ENCODE measurements around the gene ING3. TPM values are rescaled to one million over a fixed set of nuclear protein-coding genes. Genes with fewer than 3 reads are reported as not detected.

ING3 gene
- total and polyA plus RNA-seq, 3 experiments from 2014 or later: 24.4 to 31.6 (median 30.7) TPM

GRCh38 chr7:120955577-120956149 is 5.1 kb downstream of the ING3 start:
- no peaks in the 10 kb centered on the region for H3K9me3 ChIP-seq (ENCODE audit: low read length)
- ChIA-PET CTCF (no interaction called here), POLR2A (no interaction called here)
- Mint-ChIP-seq H3K4me1 (peaks cover 26 to 51% (median 37%) of the 10 kb centered on the region in 3 donors), H3K27me3 (no peaks in the 10 kb centered on the region), H3K36me3 (peaks cover 0 to 76% (median 16%) of the 10 kb centered on the region in 3 donors), H3K9me3 (no peaks in the 10 kb centered on the region), H3K4me3 (no peak overlapping the region), H3K27ac (peak overlapping the region in 3 of 8 donors; percentile 23 to 36 (median 31))
- no peak overlapping the region for H3K4me3 ChIP-seq (ENCODE audit: low read length)
- DNase-seq: no peak
- no peaks in the 10 kb centered on the region for H3K27me3 ChIP-seq (ENCODE audit: insufficient read depth, low read length, poor library complexity, severe bottlenecking)
- H3K4me1 ChIP-seq (ENCODE audit: insufficient read depth, low read length): peaks cover 8% of the 10 kb centered on the region
- H3K27ac ChIP-seq (ENCODE audit: low read depth, low read length): no peak overlapping the region
- peaks cover 14% of the 10 kb centered on the region for H3K36me3 ChIP-seq (ENCODE audit: insufficient read depth, low read length)

DNA sequence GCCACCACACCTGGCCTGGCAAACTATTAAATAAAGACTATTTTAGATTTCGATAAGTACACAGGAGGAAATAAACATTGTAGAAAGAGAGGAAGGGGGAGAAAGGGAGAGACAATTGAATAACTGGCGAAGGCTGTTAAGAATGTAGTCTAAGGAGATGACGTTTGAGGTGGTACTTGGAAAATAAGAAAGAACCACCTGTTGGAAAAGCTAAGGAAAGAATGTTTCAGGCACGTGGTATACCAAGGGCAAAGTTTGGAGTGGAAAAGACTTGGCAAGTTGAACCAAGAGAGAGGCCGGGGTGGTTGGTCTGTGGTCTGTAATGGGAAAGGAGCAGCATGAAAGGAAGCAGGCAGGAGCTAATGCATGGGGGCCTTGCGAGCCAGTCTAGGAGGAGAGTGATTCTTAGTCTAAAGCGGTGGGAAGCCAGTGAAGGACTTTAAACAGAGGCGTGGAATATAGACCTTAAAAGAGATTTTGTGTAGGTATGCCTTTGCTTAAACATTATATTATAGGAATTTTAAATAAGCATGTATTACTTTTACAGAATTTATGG is 9.4 kb downstream of the ING3 start:
- Mint-ChIP-seq H3K36me3 (peaks cover 0 to 57% (median 26%) of the 10 kb centered on the region in 3 donors), H3K27me3 (no peaks in the 10 kb centered on the region), H3K27ac (peak overlapping the region in 1 of 8 donors; percentile 56), H3K9me3 (no peaks in the 10 kb centered on the region), H3K4me1 (peaks cover 33 to 54% (median 46%) of the 10 kb centered on the region in 3 donors), H3K4me3 (no peak overlapping the region)
- POLR2A ChIA-PET: no interaction called here
- no peak for DNase-seq
- no peak overlapping the region for H3K27ac ChIP-seq (ENCODE audit: low read depth, low read length)
- H3K27me3 ChIP-seq (ENCODE audit: insufficient read depth, low read length, poor library complexity, severe bottlenecking): no peaks in the 10 kb centered on the region
- H3K36me3 ChIP-seq (ENCODE audit: insufficient read depth, low read length): peaks cover 14% of the 10 kb centered on the region
- H3K4me1 ChIP-seq (ENCODE audit: insufficient read depth, low read length): no peaks in the 10 kb centered on the region
- H3K9me3 ChIP-seq (ENCODE audit: low read length): no peaks in the 10 kb centered on the region
- CTCF ChIA-PET: interaction anchor here (1.1 to 1.3 kb wide), 2 partner anchors 19 to 28 kb away, joined by 3 read pairs; no protein-coding TSS in a partner anchor
- no peak overlapping the region for H3K4me3 ChIP-seq (ENCODE audit: low read length)

- no peaks in the 10 kb centered on the region for H3K27me3 ChIP-seq (ENCODE audit: insufficient read depth, low read length, poor library complexity, severe bottlenecking)
- POLR2A ChIA-PET: no interaction called here
- no peak overlapping the region for H3K4me3 ChIP-seq (ENCODE audit: low read length)
- Mint-ChIP-seq H3K9me3 (no peaks in the 10 kb centered on the region), H3K27ac (peak overlapping the region in 1 of 8 donors; percentile 76), H3K36me3 (peaks cover 0 to 58% (median 28%) of the 10 kb centered on the region in 3 donors), H3K4me1 (peaks cover 31 to 54% (median 42%) of the 10 kb centered on the region in 3 donors), H3K27me3 (no peaks in the 10 kb centered on the region), H3K4me3 (no peak overlapping the region)
- H3K36me3 ChIP-seq (ENCODE audit: insufficient read depth, low read length): peaks cover 19% of the 10 kb centered on the region
- H3K27ac ChIP-seq (ENCODE audit: low read depth, low read length): no peak overlapping the region
- CTCF ChIA-PET: interaction anchor here (1.3 to 1.9 kb wide), 2 partner anchors 26 to 27 kb away, joined by 3 to 6 read pairs; no protein-coding TSS in a partner anchor
- no peaks in the 10 kb centered on the region for H3K4me1 ChIP-seq (ENCODE audit: insufficient read depth, low read length)
- no peak for DNase-seq
- H3K9me3 ChIP-seq (ENCODE audit: low read length): no peaks in the 10 kb centered on the region
Observed at GRCh38 chr7:120960714-120961113, 10.1 kb downstream of the ING3 start.

GRCh38 chr7:120961638-120962173 is 11.1 kb downstream of the ING3 start:
- DNase-seq: no peak
- Histone ChIP-seq H3K27ac (ENCODE audit: low read depth, low read length) (no peak overlapping the region), H3K27me3 (ENCODE audit: insufficient read depth, low read length, poor library complexity, severe bottlenecking) (no peaks in the 10 kb centered on the region), H3K36me3 (ENCODE audit: insufficient read depth, low read length) (peaks cover 17% of the 10 kb centered on the region), H3K4me3 (ENCODE audit: low read length) (no peak overlapping the region), H3K4me1 (ENCODE audit: insufficient read depth, low read length) (no peaks in the 10 kb centered on the region), H3K9me3 (ENCODE audit: low read length) (no peaks in the 10 kb centered on the region)
- Mint-ChIP-seq H3K4me1 (peaks cover 29 to 48% (median 35%) of the 10 kb centered on the region in 3 donors), H3K36me3 (peaks cover 0 to 57% (median 28%) of the 10 kb centered on the region in 3 donors), H3K27me3 (no peaks in the 10 kb centered on the region), H3K4me3 (no peak overlapping the region), H3K9me3 (no peaks in the 10 kb centered on the region), H3K27ac (peak overlapping the region in 4 of 8 donors; percentile 20 to 66 (median 42))
- CTCF ChIA-PET: interaction anchor here (1.9 kb wide), 1 partner anchor 25 kb away, joined by 6 read pairs; no protein-coding TSS in a partner anchor
- POLR2A ChIA-PET: interaction anchor here (0.7 kb wide), 1 partner anchor 11 kb away, joined by 3 read pairs; the partner anchor contains the start of gene ING3

GRCh38 chr7:120964088-120964487 is 13.5 kb downstream of the ING3 start:
- no peak overlapping the region for H3K4me3 ChIP-seq (ENCODE audit: low read length)
- no peaks in the 10 kb centered on the region for H3K4me1 ChIP-seq (ENCODE audit: insufficient read depth, low read length)
- Mint-ChIP-seq H3K9me3 (no peaks in the 10 kb centered on the region), H3K27me3 (no peaks in the 10 kb centered on the region), H3K4me1 (peaks cover 27 to 48% (median 29%) of the 10 kb centered on the region in 3 donors), H3K27ac (no peak overlapping the region), H3K4me3 (no peak overlapping the region), H3K36me3 (peaks cover 0 to 58% (median 29%) of the 10 kb centered on the region in 3 donors)
- peaks cover 30% of the 10 kb centered on the region for H3K36me3 ChIP-seq (ENCODE audit: insufficient read depth, low read length)
- no peak overlapping the region for H3K27ac ChIP-seq (ENCODE audit: low read depth, low read length)
- ChIA-PET POLR2A (interaction anchor here (1.9 kb wide), 1 partner anchor 13 kb away, joined by 4 read pairs; no protein-coding TSS in a partner anchor), CTCF (interaction anchor here (1.2 kb wide), 1 partner anchor 23 kb away, joined by 4 read pairs; no protein-coding TSS in a partner anchor)
- no peak for DNase-seq
- H3K27me3 ChIP-seq (ENCODE audit: insufficient read depth, low read length, poor library complexity, severe bottlenecking): no peaks in the 10 kb centered on the region
- H3K9me3 ChIP-seq (ENCODE audit: low read length): no peaks in the 10 kb centered on the region

DNA sequence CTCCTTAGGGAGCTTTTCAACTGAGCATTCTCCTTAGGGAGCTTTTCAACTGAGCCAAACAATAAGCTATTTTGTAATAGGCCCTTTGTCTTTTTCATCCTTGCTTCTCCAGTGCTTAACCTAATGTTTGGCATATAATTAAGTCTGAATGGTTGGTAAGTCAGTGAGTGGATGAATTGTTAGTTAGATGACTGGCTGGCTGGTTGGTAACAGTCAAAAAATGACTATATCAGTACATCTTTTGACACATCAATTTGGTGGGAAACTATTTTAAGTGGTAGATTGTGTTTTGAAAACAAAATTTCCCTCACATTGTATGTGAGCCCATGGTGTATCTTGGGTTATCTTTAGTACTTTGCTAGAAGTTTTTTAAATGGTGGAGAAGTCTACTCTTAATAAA is 16.4 kb downstream of the ING3 start:
- Mint-ChIP-seq H3K27me3 (no peaks in the 10 kb centered on the region), H3K4me3 (no peak overlapping the region), H3K4me1 (peaks cover 8 to 25% (median 11%) of the 10 kb centered on the region in 3 donors), H3K27ac (no peak overlapping the region), H3K9me3 (no peaks in the 10 kb centered on the region), H3K36me3 (peaks cover 0 to 65% (median 35%) of the 10 kb centered on the region in 3 donors)
- Histone ChIP-seq H3K27me3 (ENCODE audit: insufficient read depth, low read length, poor library complexity, severe bottlenecking) (no peaks in the 10 kb centered on the region), H3K4me1 (ENCODE audit: insufficient read depth, low read length) (no peaks in the 10 kb centered on the region), H3K36me3 (ENCODE audit: insufficient read depth, low read length) (peaks cover 42% of the 10 kb centered on the region), H3K4me3 (ENCODE audit: low read length) (no peak overlapping the region), H3K9me3 (ENCODE audit: low read length) (no peaks in the 10 kb centered on the region), H3K27ac (ENCODE audit: low read depth, low read length) (no peak overlapping the region)
- DNase-seq: no peak
- POLR2A ChIA-PET: no interaction called here
- CTCF ChIA-PET: no interaction called here

- H3K27me3 Mint-ChIP-seq: no peaks in the 10 kb centered on the region
- Histone ChIP-seq H3K27me3 (ENCODE audit: insufficient read depth, low read length, poor library complexity, severe bottlenecking) (no peaks in the 10 kb centered on the region), H3K4me1 (ENCODE audit: insufficient read depth, low read length) (no peaks in the 10 kb centered on the region), H3K9me3 (ENCODE audit: low read length) (no peaks in the 10 kb centered on the region), H3K27ac (ENCODE audit: low read depth, low read length) (no peak overlapping the region), H3K4me3 (ENCODE audit: low read length) (no peak overlapping the region), H3K36me3 (ENCODE audit: insufficient read depth, low read length) (peaks cover 35% of the 10 kb centered on the region)
- no peaks in the 10 kb centered on the region for H3K9me3 Mint-ChIP-seq
- peaks cover 3 to 66% (median 18%) of the 10 kb centered on the region in 3 donors for H3K36me3 Mint-ChIP-seq
- CTCF ChIA-PET: no interaction called here
- no peaks in the 10 kb centered on the region for H3K4me1 Mint-ChIP-seq
- DNase-seq: no peak
- POLR2A ChIA-PET: no interaction called here
- H3K27ac Mint-ChIP-seq: peak overlapping the region in 1 of 8 donors; percentile 57
- no peak overlapping the region for H3K4me3 Mint-ChIP-seq
Observed at GRCh38 chr7:120973849-120974248, 23.3 kb downstream of the ING3 start.
